Measurements from ENCODE around the gene LRP5.

The LRP5 gene

DNA sequence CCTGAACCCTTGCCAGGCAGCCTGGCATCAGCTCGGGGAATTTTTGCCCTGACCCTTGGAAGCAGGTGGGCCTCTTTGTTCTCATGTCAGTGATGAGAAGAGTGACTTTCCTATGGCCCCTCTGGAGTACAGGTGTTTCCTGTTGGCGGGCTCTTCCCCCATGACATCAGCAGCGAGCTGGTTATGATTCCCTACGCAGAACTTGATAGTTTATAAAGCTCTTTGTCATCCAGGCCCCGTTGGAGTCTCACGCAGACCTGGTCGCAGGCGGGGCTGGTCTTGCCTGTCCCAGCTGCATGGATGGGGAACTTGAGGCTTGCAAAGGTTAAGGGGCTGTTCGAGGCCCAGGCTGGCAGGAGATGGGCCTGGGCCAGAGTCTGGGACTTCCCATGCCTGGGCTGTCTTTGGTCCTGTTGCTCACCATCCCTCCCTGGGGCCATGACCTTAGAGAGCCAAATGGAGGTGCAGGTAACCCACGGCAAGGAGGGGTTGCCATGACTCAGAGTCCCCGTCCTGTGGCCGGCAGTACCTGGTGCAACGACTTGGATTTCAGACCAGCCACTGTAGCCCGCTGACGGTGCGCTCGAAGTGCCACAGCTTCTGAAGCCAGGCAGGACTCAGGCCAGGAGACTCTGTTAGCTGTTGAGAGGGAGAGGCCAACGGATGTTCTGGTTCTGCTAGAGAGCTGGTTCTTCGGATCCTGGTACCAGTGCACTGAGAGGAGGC is 102.3 kb downstream of the LRP5 start:
- WGBS, 2 donors (ENCODE audit: extremely low coverage in 2 of 2, insufficient read length in 2 of 2, insufficient replicate concordance in 1 of 2) = no CpG with 5 or more reads among the region's 19 CpGs
- DNase-seq (ENCODE audit: low spot score) = no peak
- peaks cover 57 to 82% of the 10 kb centered on the region in 2 donors for H3K36me3 ChIP-seq (replicated peaks in 1 of 2; ENCODE audit: control insufficient read depth in 2 of 2, insufficient read depth in 2 of 2, low read length in 2 of 2)

DNA sequence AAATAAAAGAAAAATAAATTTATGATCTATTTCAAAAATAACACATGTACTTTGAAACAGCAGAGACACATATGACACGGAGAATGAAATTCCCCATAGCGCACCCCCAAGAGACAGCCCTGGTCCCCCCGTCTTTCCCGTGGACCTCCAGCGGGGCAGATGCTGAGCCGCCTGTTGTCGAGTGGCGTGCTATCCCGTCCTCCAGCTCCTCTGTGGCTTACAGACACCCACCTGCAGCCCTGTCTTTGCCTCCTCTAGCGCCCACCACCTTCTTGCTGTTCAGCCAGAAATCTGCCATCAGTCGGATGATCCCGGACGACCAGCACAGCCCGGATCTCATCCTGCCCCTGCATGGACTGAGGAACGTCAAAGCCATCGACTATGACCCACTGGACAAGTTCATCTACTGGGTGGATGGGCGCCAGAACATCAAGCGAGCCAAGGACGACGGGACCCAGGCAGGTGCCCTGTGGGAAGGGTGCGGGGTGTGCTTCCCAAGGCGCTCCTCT is 103.7 kb downstream of the LRP5 start:
- Histone ChIP-seq H3K14ac (ENCODE audit: low read length) (no peak overlapping the region), H3K27ac (replicated peaks; ENCODE audit: low read length) (no peak overlapping the region), H3K9ac (ENCODE audit: low read depth, low read length, poor library complexity) (no peak overlapping the region), H2BK5ac (ENCODE audit: low read length) (no peak overlapping the region), H3K79me1 (ENCODE audit: low read depth, low read length) (no peaks in the 10 kb centered on the region), H3K9me3 (replicated peaks in 1 of 2; ENCODE audit: control insufficient read depth in 2 of 2, insufficient read depth in 1 of 2, low read depth in 1 of 2, low read length in 2 of 2) (no peaks in the 10 kb centered on the region), H2BK120ac (ENCODE audit: low read depth, low read length) (no peak overlapping the region), H3K4ac (ENCODE audit: low read length) (no peak overlapping the region), H2BK12ac (ENCODE audit: low read length) (no peak overlapping the region), H3K4me3 (ENCODE audit: low read length in 2 of 2) (no peak overlapping the region), H3K18ac (ENCODE audit: low read length) (no peak overlapping the region), H2BK15ac (ENCODE audit: low read length) (no peak overlapping the region), H3K4me2 (ENCODE audit: insufficient read depth, low read length, poor library complexity, severe bottlenecking) (no peak overlapping the region), H2AK5ac (ENCODE audit: low read depth, low read length) (no peak overlapping the region), H3K36me3 (replicated peaks in 1 of 2; ENCODE audit: control insufficient read depth in 2 of 2, insufficient read depth in 2 of 2, low read length in 2 of 2) (peaks cover 49 to 80% of the 10 kb centered on the region in 2 donors), H3K27me3 (ENCODE audit: control insufficient read depth in 3 of 3, insufficient read depth in 3 of 3, low read depth in 1 of 3, low read length in 3 of 3) (no peaks in the 10 kb centered on the region), H3K23ac (ENCODE audit: low read depth, low read length, poor library complexity) (no peak overlapping the region), H4K91ac (ENCODE audit: low read depth, low read length, poor library complexity) (no peak overlapping the region), H3K4me1 (ENCODE audit: control insufficient read depth in 2 of 2, insufficient read depth in 1 of 2, low read depth in 1 of 2, low read length in 2 of 2) (no peaks in the 10 kb centered on the region), H4K8ac (ENCODE audit: low read depth, low read length) (no peak overlapping the region), H2AFZ (ENCODE audit: low read length) (no peak overlapping the region)
- DNase-seq (ENCODE audit: low spot score) = no peak
- WGBS, 2 donors (ENCODE audit: extremely low coverage in 2 of 2, insufficient read length in 2 of 2, insufficient replicate concordance in 1 of 2) = no CpG with 5 or more reads among the region's 22 CpGs

More for the DNA sequence above, 102.3 kb downstream of the LRP5 start:
- no peaks in the 10 kb centered on the region for H3K9me3 ChIP-seq (replicated peaks in 1 of 2; ENCODE audit: control insufficient read depth in 2 of 2, insufficient read depth in 1 of 2, low read depth in 1 of 2, low read length in 2 of 2)
- no peak overlapping the region for H2AFZ ChIP-seq (ENCODE audit: low read length)
- H4K8ac ChIP-seq (ENCODE audit: low read depth, low read length) = no peak overlapping the region
- no peak overlapping the region for H3K4me3 ChIP-seq (ENCODE audit: low read length in 2 of 2)
- H4K91ac ChIP-seq (ENCODE audit: low read depth, low read length, poor library complexity) = no peak overlapping the region
- no peak overlapping the region for H3K4ac ChIP-seq (ENCODE audit: low read length)
- no peak overlapping the region for H2BK120ac ChIP-seq (ENCODE audit: low read depth, low read length)
- no peaks in the 10 kb centered on the region for H3K79me1 ChIP-seq (ENCODE audit: low read depth, low read length)
- no peak overlapping the region for H2BK5ac ChIP-seq (ENCODE audit: low read length)
- no peak overlapping the region for H3K14ac ChIP-seq (ENCODE audit: low read length)
- H2BK12ac ChIP-seq (ENCODE audit: low read length) = no peak overlapping the region
- H3K9ac ChIP-seq (ENCODE audit: low read depth, low read length, poor library complexity) = no peak overlapping the region
- H3K18ac ChIP-seq (ENCODE audit: low read length) = no peak overlapping the region
- no peaks in the 10 kb centered on the region for H3K27me3 ChIP-seq (ENCODE audit: control insufficient read depth in 3 of 3, insufficient read depth in 3 of 3, low read depth in 1 of 3, low read length in 3 of 3)
- H2AK5ac ChIP-seq (ENCODE audit: low read depth, low read length) = no peak overlapping the region
- no peak overlapping the region for H3K4me2 ChIP-seq (ENCODE audit: insufficient read depth, low read length, poor library complexity, severe bottlenecking)
- H3K23ac ChIP-seq (ENCODE audit: low read depth, low read length, poor library complexity) = no peak overlapping the region
- no peak overlapping the region for H2BK15ac ChIP-seq (ENCODE audit: low read length)
- H3K27ac ChIP-seq (replicated peaks; ENCODE audit: low read length) = no peak overlapping the region
- H3K4me1 ChIP-seq (ENCODE audit: control insufficient read depth in 2 of 2, insufficient read depth in 1 of 2, low read depth in 1 of 2, low read length in 2 of 2) = no peaks in the 10 kb centered on the region

DNA sequence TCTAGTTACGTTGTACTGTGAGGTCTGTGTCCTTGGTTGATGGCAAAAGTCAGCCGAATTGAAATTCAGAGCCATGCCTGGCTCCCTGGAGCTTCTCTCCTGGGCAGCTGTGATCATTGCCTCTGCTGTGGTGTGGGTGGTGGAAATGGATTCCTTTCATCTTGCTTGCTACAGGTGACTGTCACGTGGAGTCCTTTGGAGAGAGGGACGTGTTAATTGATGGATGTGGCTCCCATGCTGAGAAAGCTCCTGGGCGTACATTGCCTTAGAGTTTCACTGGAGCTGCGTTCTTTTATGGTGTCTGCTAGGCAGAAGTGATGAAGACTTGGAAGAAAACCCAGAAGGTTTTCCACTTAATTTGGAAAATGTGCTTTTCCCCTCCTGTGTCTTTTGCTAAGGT is 106.3 kb downstream of the LRP5 start:
- no peak for DNase-seq (ENCODE audit: low spot score)
- Histone ChIP-seq H3K23ac (ENCODE audit: low read depth, low read length, poor library complexity) (no peak overlapping the region), H3K27ac (replicated peaks; ENCODE audit: low read length) (no peak overlapping the region), H4K8ac (ENCODE audit: low read depth, low read length) (no peak overlapping the region), H3K27me3 (ENCODE audit: control insufficient read depth in 3 of 3, insufficient read depth in 3 of 3, low read depth in 1 of 3, low read length in 3 of 3) (no peaks in the 10 kb centered on the region), H3K79me1 (ENCODE audit: low read depth, low read length) (no peaks in the 10 kb centered on the region), H2AFZ (ENCODE audit: low read length) (no peak overlapping the region), H2AK5ac (ENCODE audit: low read depth, low read length) (no peak overlapping the region), H2BK12ac (ENCODE audit: low read length) (no peak overlapping the region), H3K36me3 (replicated peaks in 1 of 2; ENCODE audit: control insufficient read depth in 2 of 2, insufficient read depth in 2 of 2, low read length in 2 of 2) (peaks cover 30 to 61% of the 10 kb centered on the region in 2 donors), H3K9ac (ENCODE audit: low read depth, low read length, poor library complexity) (peak overlapping the region; percentile 45), H3K4me1 (ENCODE audit: control insufficient read depth in 2 of 2, insufficient read depth in 1 of 2, low read depth in 1 of 2, low read length in 2 of 2) (no peaks in the 10 kb centered on the region), H3K4me2 (ENCODE audit: insufficient read depth, low read length, poor library complexity, severe bottlenecking) (no peak overlapping the region), H3K4ac (ENCODE audit: low read length) (no peak overlapping the region), H3K14ac (ENCODE audit: low read length) (no peak overlapping the region), H2BK120ac (ENCODE audit: low read depth, low read length) (no peak overlapping the region), H2BK15ac (ENCODE audit: low read length) (no peak overlapping the region), H4K91ac (ENCODE audit: low read depth, low read length, poor library complexity) (no peak overlapping the region), H3K4me3 (ENCODE audit: low read length in 2 of 2) (no peak overlapping the region), H3K18ac (ENCODE audit: low read length) (no peak overlapping the region), H3K9me3 (replicated peaks in 1 of 2; ENCODE audit: control insufficient read depth in 2 of 2, insufficient read depth in 1 of 2, low read depth in 1 of 2, low read length in 2 of 2) (no peaks in the 10 kb centered on the region), H2BK5ac (ENCODE audit: low read length) (no peak overlapping the region)
- WGBS, 2 donors (ENCODE audit: extremely low coverage in 2 of 2, insufficient read length in 2 of 2, insufficient replicate concordance in 1 of 2) = no CpG with 5 or more reads among the region's 6 CpGs

DNA sequence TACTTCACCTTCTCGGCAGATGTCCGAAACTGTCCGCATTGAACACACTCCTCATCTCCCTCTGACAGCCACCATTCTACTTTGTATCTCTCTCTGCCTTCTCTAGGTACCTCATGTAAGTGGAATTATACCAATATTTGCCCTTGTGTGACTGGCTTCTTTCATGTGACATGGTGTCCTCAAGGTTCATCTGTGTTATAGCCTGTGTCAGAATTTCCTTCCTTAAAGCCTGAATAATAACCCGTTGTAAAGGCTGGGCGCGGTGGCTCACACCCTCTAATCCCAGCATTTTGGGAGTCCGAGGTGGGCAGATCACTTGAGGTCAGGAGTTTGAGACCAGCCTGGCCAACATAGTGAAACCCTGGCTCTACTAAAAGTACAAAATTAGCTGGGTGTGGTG is 107.8 kb downstream of the LRP5 start:
- H3K4me1 ChIP-seq (ENCODE audit: control insufficient read depth in 2 of 2, insufficient read depth in 1 of 2, low read depth in 1 of 2, low read length in 2 of 2) = no peaks in the 10 kb centered on the region
- H3K79me1 ChIP-seq (ENCODE audit: low read depth, low read length) = peaks cover 3% of the 10 kb centered on the region
- peaks cover 27 to 61% of the 10 kb centered on the region in 2 donors for H3K36me3 ChIP-seq (replicated peaks in 1 of 2; ENCODE audit: control insufficient read depth in 2 of 2, insufficient read depth in 2 of 2, low read length in 2 of 2)
- no peak for DNase-seq (ENCODE audit: low spot score)
- H3K23ac ChIP-seq (ENCODE audit: low read depth, low read length, poor library complexity) = no peak overlapping the region
- H4K8ac ChIP-seq (ENCODE audit: low read depth, low read length) = peak overlapping the region; percentile 50
- H3K27me3 ChIP-seq (ENCODE audit: control insufficient read depth in 3 of 3, insufficient read depth in 3 of 3, low read depth in 1 of 3, low read length in 3 of 3) = no peaks in the 10 kb centered on the region
- no peak overlapping the region for H3K14ac ChIP-seq (ENCODE audit: low read length)
- H3K4me2 ChIP-seq (ENCODE audit: insufficient read depth, low read length, poor library complexity, severe bottlenecking) = no peak overlapping the region
- no peak overlapping the region for H2AK5ac ChIP-seq (ENCODE audit: low read depth, low read length)
- H2BK120ac ChIP-seq (ENCODE audit: low read depth, low read length) = no peak overlapping the region
- no peaks in the 10 kb centered on the region for H3K9me3 ChIP-seq (replicated peaks in 1 of 2; ENCODE audit: control insufficient read depth in 2 of 2, insufficient read depth in 1 of 2, low read depth in 1 of 2, low read length in 2 of 2)
- no CpG with 5 or more reads among the region's 7 CpGs for WGBS, 2 donors (ENCODE audit: extremely low coverage in 2 of 2, insufficient read length in 2 of 2, insufficient replicate concordance in 1 of 2)
- no peak overlapping the region for H3K4me3 ChIP-seq (ENCODE audit: low read length in 2 of 2)
- H3K9ac ChIP-seq (ENCODE audit: low read depth, low read length, poor library complexity) = no peak overlapping the region
- no peak overlapping the region for H2BK12ac ChIP-seq (ENCODE audit: low read length)
- no peak overlapping the region for H4K91ac ChIP-seq (ENCODE audit: low read depth, low read length, poor library complexity)
- H2BK15ac ChIP-seq (ENCODE audit: low read length) = no peak overlapping the region
- no peak overlapping the region for H3K18ac ChIP-seq (ENCODE audit: low read length)
- no peak overlapping the region for H3K4ac ChIP-seq (ENCODE audit: low read length)
- no peak overlapping the region for H2BK5ac ChIP-seq (ENCODE audit: low read length)
- no peak overlapping the region for H3K27ac ChIP-seq (replicated peaks; ENCODE audit: low read length)
- H2AFZ ChIP-seq (ENCODE audit: low read length) = no peak overlapping the region

Data from neuronal stem cell (in vitro differentiated cells).